Hematopoietic multipotent progenitor cell treated with erythropoietin and hydrocortisone succinate and interleukin-3 and kit ligand, for 4 days (in vitro differentiated cells): Measurements from ENCODE around the gene FTL.
"Not testable (repeated sequence)": the region's sequence is repeated elsewhere in the genome, so short reads cannot be mapped to it uniquely, and the experiment has no call there.

Experiments used
- DNase-seq: peaks from one replicate; pipeline ENCODE4 v3.0.0-alpha.2; 2015

The FTL gene

DNA sequence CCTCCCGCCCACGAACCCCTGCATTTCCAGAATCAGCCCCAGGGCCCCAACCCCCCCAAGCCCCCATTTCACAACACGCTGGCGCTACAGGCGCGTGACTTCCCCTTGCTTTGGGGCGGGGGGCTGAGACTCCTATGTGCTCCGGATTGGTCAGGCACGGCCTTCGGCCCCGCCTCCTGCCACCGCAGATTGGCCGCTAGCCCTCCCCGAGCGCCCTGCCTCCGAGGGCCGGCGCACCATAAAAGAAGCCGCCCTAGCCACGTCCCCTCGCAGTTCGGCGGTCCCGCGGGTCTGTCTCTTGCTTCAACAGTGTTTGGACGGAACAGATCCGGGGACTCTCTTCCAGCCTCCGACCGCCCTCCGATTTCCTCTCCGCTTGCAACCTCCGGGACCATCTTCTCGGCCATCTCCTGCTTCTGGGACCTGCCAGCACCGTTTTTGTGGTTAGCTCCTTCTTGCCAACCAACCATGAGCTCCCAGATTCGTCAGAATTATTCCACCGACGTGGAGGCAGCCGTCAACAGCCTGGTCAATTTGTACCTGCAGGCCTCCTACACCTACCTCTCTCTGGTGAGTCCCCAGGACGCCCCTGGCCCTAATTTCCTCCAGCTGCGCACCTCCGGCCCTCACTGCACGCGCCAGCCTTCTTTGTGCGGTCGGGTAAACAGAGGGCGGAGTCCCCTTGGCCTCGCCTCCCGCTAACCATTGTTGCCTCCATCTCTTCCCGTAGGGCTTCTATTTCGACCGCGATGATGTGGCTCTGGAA is at the start of gene FTL:
TSS of gene FTL (plus strand) at position 270 of the 766 bp plus-strand sequence. CDS start at position 469, 199 bp downstream.
- peak; percentile 99 for DNase-seq

DNA sequence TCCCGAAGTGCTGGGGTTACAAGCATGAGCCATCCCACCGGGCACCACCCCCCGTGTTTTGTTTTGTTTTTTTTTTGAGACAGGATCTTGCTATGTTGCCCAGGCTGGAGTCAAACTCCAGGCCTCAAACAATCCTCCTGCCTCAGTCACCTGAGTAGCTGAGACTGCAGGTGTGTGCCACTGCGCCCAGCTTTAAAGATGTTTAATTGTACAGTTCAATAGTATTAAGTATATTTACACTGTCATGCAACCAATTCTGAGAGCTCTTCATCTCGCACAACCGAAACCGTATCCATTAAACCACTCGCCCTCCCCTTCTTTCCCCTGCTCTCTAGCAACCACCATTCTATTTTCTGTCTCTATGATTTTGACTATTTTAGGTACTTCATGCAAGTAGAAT is 49.4 kb upstream of the FTL start:
- DNase-seq: no peak

DNA sequence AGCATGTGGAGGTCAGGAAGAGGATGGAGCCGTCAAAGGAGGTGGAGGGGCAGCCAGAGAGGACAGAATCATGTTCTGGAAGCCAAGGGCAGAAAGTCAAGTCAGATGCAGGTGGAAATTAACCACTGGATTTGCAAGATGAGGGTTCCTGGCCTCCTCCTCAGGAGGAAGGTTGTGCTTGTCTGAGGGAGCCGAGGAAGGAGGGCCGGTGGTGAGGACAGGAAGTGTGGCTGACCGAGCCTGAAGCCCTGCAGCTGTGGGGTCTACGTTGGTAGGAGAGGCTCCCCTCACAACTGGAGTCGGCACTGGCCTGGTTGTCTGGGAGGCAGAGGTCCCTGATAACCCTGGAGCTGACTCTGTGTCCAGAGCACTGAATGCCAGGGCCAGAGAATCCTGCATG is 47.0 kb upstream of the FTL start:
- DNase-seq: no peak

DNA sequence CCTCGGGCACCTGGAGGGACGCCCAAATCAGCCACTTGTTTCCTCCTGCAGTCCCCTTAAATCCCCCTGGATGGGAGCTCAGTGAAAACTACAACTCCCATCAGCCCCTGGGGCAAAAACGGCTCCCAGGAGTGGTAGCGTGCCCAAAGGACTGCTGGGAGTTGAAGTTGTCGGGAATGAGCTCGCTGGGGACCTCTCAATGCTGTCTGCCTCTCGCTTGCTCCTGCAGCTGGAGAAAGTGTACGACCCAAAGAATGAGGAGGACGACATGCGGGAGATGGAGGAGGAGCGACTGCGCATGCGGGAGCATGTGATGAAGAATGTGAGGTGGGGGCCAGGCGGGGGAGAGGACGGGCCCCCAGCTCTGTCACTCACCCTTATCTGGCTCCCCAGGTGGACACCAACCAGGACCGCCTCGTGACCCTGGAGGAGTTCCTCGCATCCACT is 46.3 kb upstream of the FTL start:
- peak; percentile 68 for DNase-seq

DNA sequence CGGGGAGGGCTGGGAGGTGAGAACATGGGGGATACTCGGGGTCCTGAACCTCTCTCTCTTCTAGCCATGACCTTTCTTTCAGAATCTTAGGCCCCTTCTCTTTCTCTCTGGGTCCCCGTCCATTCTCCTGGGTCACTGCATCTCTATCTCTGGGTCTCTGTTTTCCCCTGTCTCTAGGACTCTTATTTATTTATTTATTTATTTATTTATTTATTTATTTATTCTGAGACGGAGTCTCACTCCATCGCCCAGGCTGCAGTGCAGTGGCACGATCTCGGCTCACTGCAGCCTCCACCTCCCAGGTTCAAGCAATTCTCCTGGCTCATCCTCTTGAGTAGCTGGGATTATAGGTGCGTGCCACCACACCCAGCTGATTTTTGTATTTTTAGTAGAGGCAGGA is 45.8 kb upstream of the FTL start:
- not testable (repeated sequence) for DNase-seq

DNA sequence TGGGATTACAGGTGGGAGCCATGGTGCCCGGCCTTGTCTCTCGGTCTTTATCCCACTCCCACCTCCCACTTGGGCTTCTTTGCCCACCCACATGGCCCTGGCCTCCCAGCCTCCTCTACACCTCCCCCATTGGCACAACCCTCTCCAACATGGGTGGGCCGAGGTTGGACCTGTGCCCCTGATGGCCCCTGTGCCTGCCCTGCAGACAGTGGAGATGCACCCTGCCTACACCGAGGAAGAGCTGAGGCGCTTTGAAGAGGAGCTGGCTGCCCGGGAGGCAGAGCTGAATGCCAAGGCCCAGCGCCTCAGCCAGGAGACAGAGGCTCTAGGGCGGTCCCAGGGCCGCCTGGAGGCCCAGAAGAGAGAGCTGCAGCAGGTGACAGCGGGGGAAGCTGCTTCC is 44.2 kb upstream of the FTL start:
- DNase-seq: no peak

DNA sequence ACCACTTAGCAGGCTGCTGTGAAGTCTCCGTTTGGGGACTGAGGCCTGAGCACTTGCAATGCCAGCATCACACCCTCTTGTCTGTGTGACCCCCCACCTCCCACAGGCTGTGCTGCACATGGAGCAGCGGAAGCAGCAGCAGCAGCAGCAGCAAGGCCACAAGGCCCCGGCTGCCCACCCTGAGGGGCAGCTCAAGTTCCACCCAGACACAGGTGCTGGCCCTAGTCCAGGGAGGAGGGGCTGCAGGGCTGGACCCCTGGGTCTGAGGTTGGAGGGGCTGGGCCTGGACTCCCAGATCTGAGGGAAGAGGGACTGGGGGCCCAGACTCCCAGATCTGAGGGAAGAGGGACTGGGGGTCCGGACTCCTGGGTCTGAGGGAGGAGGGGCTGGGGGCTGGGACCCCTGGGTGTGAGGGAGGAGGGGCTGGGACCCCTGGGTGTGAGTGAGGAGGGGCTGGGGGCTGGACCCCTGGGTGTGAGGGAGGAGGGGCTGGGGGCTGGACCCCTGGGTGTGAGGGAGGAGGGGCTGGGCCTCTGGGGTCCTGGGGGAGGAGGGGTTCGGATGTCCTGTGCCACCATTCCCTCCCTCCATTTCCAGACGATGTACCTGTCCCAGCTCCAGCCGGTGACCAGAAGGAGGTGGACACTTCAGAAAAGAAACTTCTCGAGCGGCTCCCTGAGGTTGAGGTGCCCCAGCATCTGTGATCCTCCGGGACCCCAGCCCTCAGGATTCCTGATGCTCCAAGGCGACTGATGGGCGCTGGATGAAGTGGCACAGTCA is 43.2 kb upstream of the FTL start:
- no peak for DNase-seq

DNA sequence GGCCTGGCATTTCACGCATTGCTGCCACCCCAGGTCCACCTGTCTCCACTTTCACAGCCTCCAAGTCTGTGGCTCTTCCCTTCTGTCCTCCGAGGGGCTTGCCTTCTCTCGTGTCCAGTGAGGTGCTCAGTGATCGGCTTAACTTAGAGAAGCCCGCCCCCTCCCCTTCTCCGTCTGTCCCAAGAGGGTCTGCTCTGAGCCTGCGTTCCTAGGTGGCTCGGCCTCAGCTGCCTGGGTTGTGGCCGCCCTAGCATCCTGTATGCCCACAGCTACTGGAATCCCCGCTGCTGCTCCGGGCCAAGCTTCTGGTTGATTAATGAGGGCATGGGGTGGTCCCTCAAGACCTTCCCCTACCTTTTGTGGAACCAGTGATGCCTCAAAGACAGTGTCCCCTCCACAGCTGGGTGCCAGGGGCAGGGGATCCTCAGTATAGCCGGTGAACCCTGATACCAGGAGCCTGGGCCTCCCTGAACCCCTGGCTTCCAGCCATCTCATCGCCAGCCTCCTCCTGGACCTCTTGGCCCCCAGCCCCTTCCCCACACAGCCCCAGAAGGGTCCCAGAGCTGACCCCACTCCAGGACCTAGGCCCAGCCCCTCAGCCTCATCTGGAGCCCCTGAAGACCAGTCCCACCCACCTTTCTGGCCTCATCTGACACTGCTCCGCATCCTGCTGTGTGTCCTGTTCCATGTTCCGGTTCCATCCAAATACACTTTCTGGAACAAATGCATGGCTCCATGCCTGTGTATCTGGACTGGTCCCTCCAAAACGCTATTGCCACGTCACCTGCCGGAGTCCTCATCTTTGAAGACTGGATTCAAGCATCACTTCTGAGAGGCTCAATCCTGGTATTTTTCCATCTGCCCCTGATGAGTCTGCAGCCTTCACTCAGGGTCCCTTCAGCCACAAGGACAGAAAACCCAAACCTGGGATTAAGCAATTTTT is 42.3 kb upstream of the FTL start:
- no peak for DNase-seq

DNA sequence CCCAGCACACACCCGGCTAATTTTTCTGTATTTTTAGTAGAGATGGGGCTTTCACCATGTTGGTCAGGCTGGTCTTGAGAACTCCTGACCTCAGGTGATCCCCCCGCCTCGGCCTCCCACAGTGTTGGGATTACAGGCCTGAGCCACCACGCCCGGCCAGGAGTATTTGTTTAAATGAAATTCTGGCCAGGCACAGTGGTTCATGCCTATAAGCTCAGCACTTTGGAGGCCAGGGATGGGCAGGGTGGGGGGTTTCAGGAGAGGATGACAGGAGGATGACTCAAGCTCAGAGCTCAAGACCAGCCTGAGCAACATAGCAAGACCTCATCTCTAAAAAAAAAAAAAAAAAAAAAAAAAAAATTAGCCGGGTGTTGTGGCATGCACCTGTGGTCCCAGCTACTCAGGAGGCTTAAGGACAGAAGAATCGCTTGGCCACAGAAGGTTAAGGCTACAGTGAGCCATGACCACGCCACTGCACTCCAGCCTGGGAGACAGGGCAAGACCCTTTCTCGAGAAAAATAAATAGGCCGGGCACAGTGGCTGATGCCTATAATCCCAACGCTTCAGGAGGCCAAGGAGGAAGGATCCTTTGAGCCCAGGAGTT is 39.8 kb upstream of the FTL start:
- no peak for DNase-seq

DNA sequence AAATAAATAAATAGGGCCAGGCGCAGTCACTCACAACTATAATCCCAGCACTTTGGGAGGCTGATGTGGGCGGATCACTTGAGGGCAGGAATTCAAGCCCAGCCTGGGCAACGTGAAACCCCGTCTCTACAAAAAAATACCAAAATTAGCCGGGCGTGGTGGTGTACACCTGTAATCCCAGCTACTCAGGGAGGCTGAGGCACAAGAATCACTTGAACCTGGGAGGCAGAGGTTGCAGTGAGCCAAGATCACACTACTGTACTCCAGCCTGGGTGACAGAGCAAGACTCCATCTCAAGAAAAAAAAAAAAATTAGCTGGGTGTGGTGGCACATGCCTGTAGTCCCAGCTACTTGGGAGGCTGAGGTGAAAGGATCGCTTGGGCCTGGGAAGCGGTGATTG is 39.2 kb upstream of the FTL start:
- not testable (repeated sequence) for DNase-seq

DNA sequence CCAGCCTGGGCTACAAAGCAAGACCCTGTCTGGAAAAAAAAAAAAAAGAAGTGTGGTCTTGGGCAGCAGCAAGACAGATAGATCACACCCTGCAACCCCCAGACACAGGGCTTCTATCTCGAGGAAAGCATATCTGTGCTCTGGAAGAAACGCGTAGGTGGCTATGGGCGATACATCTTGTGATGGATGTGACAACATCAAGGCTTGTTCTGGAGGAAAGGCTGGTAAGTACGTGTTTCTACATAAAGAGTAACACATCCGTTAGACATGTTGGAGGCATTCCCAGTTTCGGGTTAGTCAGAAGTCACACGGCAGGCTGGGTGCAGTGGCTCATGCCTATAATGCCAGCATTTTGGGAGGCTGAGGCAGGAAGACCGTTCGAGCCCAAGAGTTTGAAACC is 38.2 kb upstream of the FTL start:
- DNase-seq: peak; percentile 53

DNA sequence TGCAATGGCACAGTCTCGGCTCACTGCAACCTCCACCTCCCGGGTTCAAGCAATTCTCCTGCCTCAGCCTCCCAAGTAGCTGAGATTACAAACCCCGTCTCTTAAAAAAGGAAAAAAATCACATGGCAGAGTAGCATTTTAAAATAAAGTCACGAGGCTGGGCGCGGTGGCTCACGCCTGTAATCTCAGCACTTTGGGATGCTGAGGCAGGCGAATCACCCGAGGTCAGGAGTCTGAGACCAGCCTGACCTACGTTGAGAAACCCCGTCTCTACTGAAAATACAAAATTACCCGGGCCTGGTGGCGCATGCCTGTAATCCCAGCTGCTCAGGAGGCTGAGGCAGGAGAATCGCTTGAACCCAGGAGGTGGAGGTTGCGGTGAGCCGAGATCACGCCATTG is 37.4 kb upstream of the FTL start:
- not testable (repeated sequence) for DNase-seq

DNA sequence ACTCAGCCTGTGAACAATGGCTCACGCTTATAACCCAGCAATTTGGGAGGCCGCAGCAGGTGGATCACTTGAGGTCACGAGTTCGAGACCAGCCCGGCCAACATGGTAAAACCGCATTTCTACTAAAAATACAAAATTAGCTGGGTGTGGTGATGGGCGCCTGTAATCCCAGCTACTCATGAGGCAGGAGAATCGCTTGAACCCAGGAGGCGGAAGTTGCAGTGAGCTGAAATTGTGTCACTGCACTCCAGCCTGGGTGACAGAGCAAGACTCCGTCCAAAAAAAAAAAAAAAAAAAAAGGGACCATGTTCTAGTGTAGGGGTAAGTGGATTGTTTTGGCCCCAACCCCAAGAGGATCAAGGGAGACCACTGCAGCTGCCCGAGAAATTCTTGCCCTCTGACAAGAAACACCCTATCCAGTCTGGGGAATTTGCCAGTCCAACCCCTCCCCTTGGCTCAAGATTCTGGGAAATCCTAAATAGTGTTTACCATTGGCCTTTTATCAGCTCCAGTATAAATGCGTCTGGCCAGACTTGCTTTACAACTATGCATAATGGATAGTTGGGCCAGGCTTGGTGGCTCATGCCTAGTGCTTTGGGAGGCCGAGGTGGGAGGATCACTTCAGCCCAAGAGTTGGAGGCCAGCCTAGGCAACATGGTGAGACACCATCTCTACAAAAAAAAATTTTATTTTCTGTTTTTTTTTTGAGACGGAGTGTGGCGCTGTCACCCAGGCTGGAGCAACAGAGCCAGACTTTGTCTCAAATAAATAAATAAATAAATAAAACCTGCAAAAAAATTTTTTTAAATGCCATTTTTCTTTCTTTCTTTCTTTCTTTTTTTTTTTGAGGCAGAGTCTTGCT is 36.7 kb upstream of the FTL start:
- DNase-seq: no peak

DNA sequence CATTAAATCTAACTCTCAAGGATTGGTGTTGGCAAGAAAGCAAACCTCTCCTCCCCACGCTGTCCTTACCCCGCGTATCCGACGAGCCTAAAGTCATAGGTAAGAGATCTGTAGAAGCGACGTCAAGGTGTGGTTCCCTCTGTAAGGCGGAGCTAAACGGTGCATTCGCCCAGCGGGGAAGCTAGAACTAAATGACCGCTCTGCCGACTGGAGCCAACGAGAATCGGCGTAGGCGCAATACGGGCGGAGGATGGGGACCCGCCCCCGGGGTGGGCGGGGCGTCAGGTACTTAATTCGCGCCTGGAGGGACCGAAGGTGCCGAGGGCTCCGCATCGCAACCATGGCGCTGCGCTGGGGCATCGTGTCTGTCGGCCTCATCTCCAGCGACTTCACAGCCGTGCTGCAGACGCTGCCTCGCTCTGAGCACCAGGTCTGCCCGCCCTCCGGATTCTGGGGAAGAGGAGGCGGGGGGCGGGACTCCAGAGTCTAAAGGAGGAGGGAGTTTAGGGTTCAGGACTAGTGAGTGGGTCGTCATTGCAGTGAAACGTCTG is 31.7 kb upstream of the FTL start, which contains the start of gene DHDH:
TSS of gene DHDH (plus strand) at position 318 of the 551 bp plus-strand sequence. CDS start at position 341, 23 bp downstream.
- peak; percentile 87 for DNase-seq

DNA sequence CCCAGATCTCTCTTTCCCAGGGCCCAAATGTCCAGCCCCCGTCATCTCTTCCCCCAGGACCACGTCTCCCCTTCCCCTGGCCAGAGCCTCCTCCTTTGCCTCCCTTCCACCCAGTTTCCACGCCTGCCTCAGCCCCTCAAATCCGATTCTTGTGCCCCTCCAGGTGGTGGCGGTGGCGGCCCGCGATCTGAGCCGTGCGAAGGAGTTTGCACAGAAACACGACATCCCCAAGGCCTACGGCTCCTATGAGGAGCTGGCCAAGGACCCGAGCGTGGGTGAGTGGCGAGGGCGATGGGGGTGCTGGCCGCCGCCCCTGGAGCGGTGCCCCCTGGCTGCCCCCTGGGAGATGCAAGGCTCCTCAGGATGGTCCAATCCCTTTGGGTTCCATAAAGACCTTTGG is 30.3 kb upstream of the FTL start:
- DNase-seq: peak; percentile 48

DNA sequence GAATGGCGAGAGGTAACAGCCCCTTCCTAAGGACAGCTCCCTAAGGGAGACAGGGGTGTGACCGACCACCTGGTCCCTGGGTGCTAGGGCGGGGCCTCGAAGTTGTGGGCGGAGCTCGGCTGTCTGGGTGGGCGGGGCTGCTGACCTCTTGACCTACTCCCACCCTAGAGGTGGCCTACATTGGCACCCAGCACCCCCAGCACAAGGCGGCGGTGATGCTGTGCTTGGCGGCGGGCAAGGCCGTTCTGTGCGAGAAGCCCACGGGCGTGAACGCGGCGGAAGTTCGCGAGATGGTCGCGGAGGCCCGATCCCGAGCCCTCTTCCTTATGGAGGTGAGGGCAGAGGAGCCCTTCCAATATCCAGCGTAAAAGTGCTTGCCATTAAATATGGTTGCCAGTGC is 29.2 kb upstream of the FTL start:
- DNase-seq: no peak

DNA sequence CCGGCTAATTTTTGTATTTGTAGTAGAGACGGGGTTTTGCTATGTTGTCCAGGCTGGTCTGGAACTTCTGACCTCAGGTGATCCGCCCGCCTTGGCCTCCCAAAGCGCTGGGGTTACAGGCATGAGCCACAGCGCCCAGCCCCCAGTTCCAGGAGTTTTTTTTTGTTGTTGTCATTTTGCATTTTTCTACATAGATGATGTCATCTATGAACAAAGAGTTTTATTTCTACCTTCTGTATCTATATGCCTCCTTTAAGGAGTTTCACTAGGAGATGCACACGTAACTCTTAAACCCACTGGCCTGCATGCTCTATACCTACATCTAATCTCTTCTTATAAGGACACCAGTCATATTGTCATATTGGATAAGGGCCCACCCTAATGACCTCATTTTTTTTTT is 26.9 kb upstream of the FTL start:
- DNase-seq: no peak

DNA sequence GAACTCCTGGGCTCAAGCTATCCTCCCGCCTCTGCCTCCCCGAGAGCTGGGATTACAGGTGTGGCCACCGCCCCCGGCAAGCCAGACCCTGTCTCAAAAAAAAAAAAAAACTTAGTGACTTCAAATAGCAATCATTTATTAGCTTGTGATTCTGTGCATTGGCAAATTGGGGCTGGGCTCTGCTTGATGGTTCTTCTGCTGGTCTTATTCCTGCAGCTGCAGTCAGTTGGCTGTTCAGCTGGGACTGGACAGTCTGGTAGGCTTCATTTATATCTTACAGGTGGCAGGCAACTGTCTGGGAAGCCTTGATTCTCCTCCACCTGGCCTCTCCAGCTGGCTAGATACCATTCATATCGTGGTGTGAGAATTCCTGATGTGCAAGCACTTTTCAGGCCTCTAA is 24.2 kb upstream of the FTL start:
- no peak for DNase-seq

DNA sequence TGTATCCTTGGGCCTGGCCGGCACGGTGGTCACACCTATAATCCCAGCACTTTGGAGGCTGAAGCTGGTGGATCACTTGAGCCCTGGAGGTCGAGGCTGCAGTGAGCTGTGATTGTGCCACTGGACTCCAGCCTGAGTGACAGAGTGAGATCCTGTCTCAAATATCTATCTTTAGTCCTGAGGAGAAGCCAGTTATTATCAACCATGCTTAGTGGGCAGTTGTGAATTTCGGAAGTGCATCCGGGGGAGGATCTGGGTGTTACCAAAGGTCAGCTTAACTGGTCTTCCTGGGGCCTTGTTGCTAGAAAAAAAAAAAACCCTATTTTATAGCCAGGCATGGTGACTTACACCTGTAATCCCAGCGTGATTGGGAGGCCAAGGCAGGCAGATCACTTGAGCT is 22.0 kb upstream of the FTL start:
- no peak for DNase-seq

DNA sequence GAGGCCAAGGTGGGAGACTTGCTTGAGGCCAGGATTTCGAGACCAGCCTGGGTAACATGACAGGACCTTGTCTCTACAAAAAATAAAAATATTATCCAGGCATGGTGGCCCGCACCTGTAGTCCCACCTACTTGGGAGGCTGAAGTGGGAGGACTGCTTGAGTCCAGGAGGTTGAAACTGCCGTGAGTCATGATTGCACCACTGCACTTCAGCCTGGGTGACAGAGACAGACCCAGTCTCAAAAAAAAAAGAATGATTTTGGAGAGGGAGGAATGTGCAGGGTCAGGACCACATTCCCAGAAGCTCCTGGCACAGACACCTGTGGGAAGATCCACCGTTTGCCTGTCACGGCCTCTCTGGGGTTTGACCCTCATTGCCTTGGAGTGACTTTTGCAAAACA is 19.7 kb upstream of the FTL start:
- no peak for DNase-seq

DNA sequence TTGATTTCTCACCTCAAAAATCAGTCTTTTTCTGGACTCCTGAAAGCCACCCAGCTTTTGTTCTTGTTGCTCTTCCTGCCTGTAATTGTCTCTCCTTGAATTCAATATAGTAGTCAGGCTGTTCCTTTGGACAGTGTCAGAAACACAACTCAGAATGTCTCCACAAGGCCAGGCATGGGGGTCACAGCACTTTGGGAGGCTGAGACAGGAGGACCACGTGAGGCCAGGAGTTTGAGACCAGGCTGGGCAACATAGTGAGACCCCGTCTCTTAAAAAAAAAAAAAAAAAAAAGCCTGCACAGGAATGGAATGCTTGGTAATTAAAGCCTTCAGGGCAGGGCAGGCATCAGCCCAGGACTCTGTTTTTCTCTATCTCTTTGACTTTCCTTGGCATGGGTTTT is 19.3 kb upstream of the FTL start:
- DNase-seq: no peak
